Endodermal cell (in vitro differentiated cells): ENCODE measurements around the gene ACSL3. TPM values are rescaled to one million over a fixed set of nuclear protein-coding genes. Genes with fewer than 3 reads are reported as not detected.

ENCODE experiments used
- DNase-seq: peaks from one replicate; pipeline ENCODE4 v3.0.0-alpha.2; 2017
- H3K27ac ChIP-seq: 2 replicates; pipeline ENCODE4 v1.5.1; 2013; ENCODE audit warnings: mild to moderate bottlenecking, low read depth, low read length, moderate library complexity
- H3K27me3 ChIP-seq: 2 replicates; pipeline ENCODE4 v1.6.1; 2013; ENCODE audit warnings: mild to moderate bottlenecking, low read length, moderate library complexity; ENCODE audit not compliant: insufficient read depth, control insufficient read depth, poor library complexity, severe bottlenecking
- H3K36me3 ChIP-seq: 2 replicates; pipeline ENCODE4 v1.7.0; 2013; ENCODE audit warnings: mild to moderate bottlenecking, low read length, moderate library complexity; ENCODE audit not compliant: control insufficient read depth, insufficient read depth
- H3K4me1 ChIP-seq: one replicate; pipeline ENCODE4 v1.7.0; 2013; ENCODE audit warnings: low read length; ENCODE audit not compliant: control insufficient read depth, insufficient read depth
- H3K4me3 ChIP-seq: 2 replicates; pipeline ENCODE4 v1.5.1; 2013; ENCODE audit warnings: mild to moderate bottlenecking, low read length, moderate library complexity
- H3K9ac ChIP-seq: 2 replicates; pipeline ENCODE4 v1.6.1; 2013; ENCODE audit warnings: mild to moderate bottlenecking, low read length, moderate library complexity; ENCODE audit not compliant: poor library complexity, severe bottlenecking; ENCODE audit errors: extremely low read depth
- H3K9me3 ChIP-seq: 2 replicates; pipeline ENCODE4 v1.6.1; 2013; ENCODE audit warnings: mild to moderate bottlenecking, low read length, moderate library complexity; ENCODE audit not compliant: control insufficient read depth
- H3K27ac Mint-ChIP-seq: 2 replicates; pipeline ENCODE4 v1.8.0; 2020; ENCODE audit warnings: mixed read lengths
- H3K27me3 Mint-ChIP-seq: 2 replicates; pipeline ENCODE4 v1.8.0; 2021; ENCODE audit warnings: mild to moderate bottlenecking, mixed read lengths; ENCODE audit not compliant: insufficient read depth
- H3K36me3 Mint-ChIP-seq: 2 replicates; pipeline ENCODE4 v1.8.0; 2020; ENCODE audit warnings: low read depth, mixed read lengths
- H3K4me1 Mint-ChIP-seq: 2 replicates; pipeline ENCODE4 v1.8.0; 2020; ENCODE audit warnings: mixed read lengths
- H3K4me3 Mint-ChIP-seq: 2 replicates; pipeline ENCODE4 v1.8.0; 2020; ENCODE audit warnings: mild to moderate bottlenecking, moderate library complexity, mixed read lengths
- H3K9me3 Mint-ChIP-seq: 2 replicates; pipeline ENCODE4 v1.8.0; 2020; ENCODE audit warnings: mild to moderate bottlenecking, mixed read lengths
- CTCF ChIP-seq: fragments of 200-600 bp; sonication (generic); conservative IDR thresholded peaks from 2 replicates; pipeline ENCODE4 v1.5.0; 2021; ENCODE audit warnings: antibody characterized with exemption, mild to moderate bottlenecking
- WGBS, 2 experiments: methylation state at CpG; one replicate each; pipeline versions ENCODE4 v1.1.5 to v1.1.7; 2013; ENCODE audit warnings: missing lambda C conversion rate in 2 of 2, mixed read lengths in 1 of 2; ENCODE audit not compliant: insufficient coverage in 1 of 2, insufficient read length in 1 of 2; 5-methylcytosine and 5-hydroxymethylcytosine counted together
- total RNA-seq, 2 donors: library from RNA; stranded (reverse); fragmentation: NEBNext Ultra II Directional in 1 of 2; extraction: Animal tissue kit (Norgen Biotek cat#: 25700) in 1 of 2; gene quantifications; 2 replicates in 1 of 2; 3 replicates in 1 of 2; pipeline ENCODE4 v1.2.1, GENCODE V29; 2021

Gene ACSL3
- total RNA-seq, 2 donors from 2014 or later = 65.2 to 65.7 TPM

GRCh38 chr2:222819722-222820333 is 41.0 kb upstream of the ACSL3 start:
- no peak for TF ChIP-seq CTCF

GRCh38 chr2:222823183-222823930 is 37.5 kb upstream of the ACSL3 start:
- H3K27ac Mint-ChIP-seq = no peak overlapping the region
- H3K4me1 Mint-ChIP-seq = no peaks in the 10 kb centered on the region
- Histone ChIP-seq H3K36me3 (no peaks in the 10 kb centered on the region), H3K4me1 (no peaks in the 10 kb centered on the region), H3K9ac (no peak overlapping the region), H3K4me3 (no peak overlapping the region), H3K9me3 (no peaks in the 10 kb centered on the region), H3K27ac (no peak overlapping the region), H3K27me3 (no peaks in the 10 kb centered on the region)
- no peaks in the 10 kb centered on the region for H3K27me3 Mint-ChIP-seq
- H3K4me3 Mint-ChIP-seq = no peak overlapping the region
- H3K9me3 Mint-ChIP-seq = no peaks in the 10 kb centered on the region
- TF ChIP-seq CTCF = no peak
- no peaks in the 10 kb centered on the region for H3K36me3 Mint-ChIP-seq
- no peak for DNase-seq
- 91 to 94% methylated on average over 6 of the region's 6 CpGs for WGBS, 2 experiments

More at GRCh38 chr2:222819722-222820333, 41.0 kb upstream of the ACSL3 start:
- no peak for DNase-seq
- Histone ChIP-seq H3K4me1 (no peaks in the 10 kb centered on the region), H3K27ac (no peak overlapping the region), H3K4me3 (no peak overlapping the region), H3K9me3 (no peaks in the 10 kb centered on the region), H3K27me3 (no peaks in the 10 kb centered on the region), H3K9ac (no peak overlapping the region), H3K36me3 (no peaks in the 10 kb centered on the region)
- peaks cover 9% of the 10 kb centered on the region for H3K9me3 Mint-ChIP-seq
- H3K4me1 Mint-ChIP-seq = no peaks in the 10 kb centered on the region
- H3K4me3 Mint-ChIP-seq = no peak overlapping the region
- H3K27ac Mint-ChIP-seq = no peak overlapping the region
- peaks cover 1% of the 10 kb centered on the region for H3K36me3 Mint-ChIP-seq
- WGBS, 2 experiments = 91 to 100% methylated on average over 2 of the region's 2 CpGs
- no peaks in the 10 kb centered on the region for H3K27me3 Mint-ChIP-seq

- H3K27ac ChIP-seq = no peak overlapping the region
- Mint-ChIP-seq H3K27me3 (no peaks in the 10 kb centered on the region), H3K36me3 (no peaks in the 10 kb centered on the region), H3K9me3 (no peaks in the 10 kb centered on the region), H3K4me3 (no peak overlapping the region), H3K27ac (no peak overlapping the region), H3K4me1 (no peaks in the 10 kb centered on the region)
- H3K36me3 ChIP-seq = no peaks in the 10 kb centered on the region
- 100% methylated on average over 1 of the region's 1 CpG; no CpG with 5 or more reads in 1 of the 2 experiments for WGBS, 2 experiments
- no peaks in the 10 kb centered on the region for H3K4me1 ChIP-seq
- no peak for TF ChIP-seq CTCF
- no peaks in the 10 kb centered on the region for H3K9me3 ChIP-seq
- H3K9ac ChIP-seq = no peak overlapping the region
- no peaks in the 10 kb centered on the region for H3K27me3 ChIP-seq
- no peak overlapping the region for H3K4me3 ChIP-seq
- no peak for DNase-seq
Observed at GRCh38 chr2:222825031-222825430, 35.8 kb upstream of the ACSL3 start.
